ENCODE data around the gene EBF3. TPM values are rescaled to one million over a fixed set of nuclear protein-coding genes. Genes with fewer than 3 reads are reported as not detected.

The EBF3 gene
- total RNA-seq, 1 experiment from 2014 or later: 0.64 TPM

DNA sequence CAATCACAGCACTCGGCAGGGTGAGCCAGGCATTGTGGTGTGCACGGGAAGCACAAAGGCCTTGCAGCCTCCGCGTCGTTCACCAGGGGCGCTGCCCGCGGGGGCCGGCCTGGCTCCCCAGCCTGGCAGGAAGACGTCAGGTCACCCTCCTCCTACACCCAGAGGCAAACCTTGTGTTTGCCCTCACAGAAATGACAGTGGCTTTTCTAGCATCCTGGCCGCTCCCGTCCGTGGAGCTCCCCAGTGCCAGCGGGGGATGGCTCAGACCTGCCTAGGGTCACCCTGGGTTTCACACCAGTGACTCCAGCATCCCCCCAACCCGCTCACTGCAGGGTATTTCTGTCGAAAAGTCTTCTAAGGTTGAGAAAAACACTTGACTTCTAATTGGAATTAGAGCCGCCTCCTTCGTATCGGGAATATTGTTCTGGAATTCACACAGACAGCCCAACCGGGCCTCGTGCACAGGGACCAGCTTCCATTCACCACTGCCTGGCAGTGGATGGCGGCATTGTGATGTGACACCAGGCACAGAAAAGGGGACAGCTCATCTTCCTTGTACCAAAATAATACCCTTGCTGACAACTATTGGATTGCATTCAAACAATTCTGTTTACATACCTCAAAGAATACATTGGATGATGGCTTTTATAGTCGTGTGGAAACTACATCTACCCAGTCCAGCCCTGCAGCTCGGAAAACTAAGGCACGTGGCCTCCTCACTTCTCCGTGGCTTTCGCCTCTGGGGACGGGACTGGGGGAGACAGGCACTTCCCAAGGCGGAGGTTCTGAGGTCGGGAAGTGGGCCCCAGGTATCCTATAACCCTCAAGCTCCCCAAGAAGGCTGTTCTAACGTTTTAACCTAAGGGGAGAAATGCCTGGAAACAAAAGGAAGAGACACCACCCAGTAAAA, 109.0 kb downstream of the EBF3 start:
- intact Hi-C loops (cut with micrococcal nuclease; ENCODE audit: unreplicated experiment) (no loop called here), in situ Hi-C loops (cut with HindIII; ENCODE audit: low pct_unique_long_range_greater_than_20kb, low sequenced_read_pairs) (no loop called here)
- H3K4me1 ChIP-seq (ENCODE audit: control insufficient read depth, insufficient read depth, low read length): no peaks in the 10 kb centered on the region
- POLR2A ChIA-PET: no interaction called here
- no TSS peak for BruUV-seq (replicated peaks)
- TF ChIP-seq, protein P1, sequence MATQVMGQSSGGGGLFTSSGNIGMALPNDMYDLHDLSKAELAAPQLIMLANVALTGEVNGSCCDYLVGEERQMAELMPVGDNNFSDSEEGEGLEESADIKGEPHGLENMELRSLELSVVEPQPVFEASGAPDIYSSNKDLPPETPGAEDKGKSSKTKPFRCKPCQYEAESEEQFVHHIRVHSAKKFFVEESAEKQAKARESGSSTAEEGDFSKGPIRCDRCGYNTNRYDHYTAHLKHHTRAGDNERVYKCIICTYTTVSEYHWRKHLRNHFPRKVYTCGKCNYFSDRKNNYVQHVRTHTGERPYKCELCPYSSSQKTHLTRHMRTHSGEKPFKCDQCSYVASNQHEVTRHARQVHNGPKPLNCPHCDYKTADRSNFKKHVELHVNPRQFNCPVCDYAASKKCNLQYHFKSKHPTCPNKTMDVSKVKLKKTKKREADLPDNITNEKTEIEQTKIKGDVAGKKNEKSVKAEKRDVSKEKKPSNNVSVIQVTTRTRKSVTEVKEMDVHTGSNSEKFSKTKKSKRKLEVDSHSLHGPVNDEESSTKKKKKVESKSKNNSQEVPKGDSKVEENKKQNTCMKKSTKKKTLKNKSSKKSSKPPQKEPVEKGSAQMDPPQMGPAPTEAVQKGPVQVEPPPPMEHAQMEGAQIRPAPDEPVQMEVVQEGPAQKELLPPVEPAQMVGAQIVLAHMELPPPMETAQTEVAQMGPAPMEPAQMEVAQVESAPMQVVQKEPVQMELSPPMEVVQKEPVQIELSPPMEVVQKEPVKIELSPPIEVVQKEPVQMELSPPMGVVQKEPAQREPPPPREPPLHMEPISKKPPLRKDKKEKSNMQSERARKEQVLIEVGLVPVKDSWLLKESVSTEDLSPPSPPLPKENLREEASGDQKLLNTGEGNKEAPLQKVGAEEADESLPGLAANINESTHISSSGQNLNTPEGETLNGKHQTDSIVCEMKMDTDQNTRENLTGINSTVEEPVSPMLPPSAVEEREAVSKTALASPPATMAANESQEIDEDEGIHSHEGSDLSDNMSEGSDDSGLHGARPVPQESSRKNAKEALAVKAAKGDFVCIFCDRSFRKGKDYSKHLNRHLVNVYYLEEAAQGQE (IDR thresholded peaks at IDR 0.05; ENCODE audit: insufficient read depth in 1 of 2, low read depth in 2 of 2, low read length in 1 of 2): no peak
- TF ChIP-seq POLR2AphosphoS5 (IDR thresholded peaks at IDR 0.05; ENCODE audit: low read depth, low read length) (no peak), TCF7L2 (IDR thresholded peaks at IDR 0.05; ENCODE audit: low read depth, low read length) (no peak), SIN3A (IDR thresholded peaks at IDR 0.05; ENCODE audit: borderline replicate concordance, insufficient read depth, low read depth, low read length) (no peak)
- TF ChIP-seq, protein P2, sequence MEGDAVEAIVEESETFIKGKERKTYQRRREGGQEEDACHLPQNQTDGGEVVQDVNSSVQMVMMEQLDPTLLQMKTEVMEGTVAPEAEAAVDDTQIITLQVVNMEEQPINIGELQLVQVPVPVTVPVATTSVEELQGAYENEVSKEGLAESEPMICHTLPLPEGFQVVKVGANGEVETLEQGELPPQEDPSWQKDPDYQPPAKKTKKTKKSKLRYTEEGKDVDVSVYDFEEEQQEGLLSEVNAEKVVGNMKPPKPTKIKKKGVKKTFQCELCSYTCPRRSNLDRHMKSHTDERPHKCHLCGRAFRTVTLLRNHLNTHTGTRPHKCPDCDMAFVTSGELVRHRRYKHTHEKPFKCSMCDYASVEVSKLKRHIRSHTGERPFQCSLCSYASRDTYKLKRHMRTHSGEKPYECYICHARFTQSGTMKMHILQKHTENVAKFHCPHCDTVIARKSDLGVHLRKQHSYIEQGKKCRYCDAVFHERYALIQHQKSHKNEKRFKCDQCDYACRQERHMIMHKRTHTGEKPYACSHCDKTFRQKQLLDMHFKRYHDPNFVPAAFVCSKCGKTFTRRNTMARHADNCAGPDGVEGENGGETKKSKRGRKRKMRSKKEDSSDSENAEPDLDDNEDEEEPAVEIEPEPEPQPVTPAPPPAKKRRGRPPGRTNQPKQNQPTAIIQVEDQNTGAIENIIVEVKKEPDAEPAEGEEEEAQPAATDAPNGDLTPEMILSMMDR (IDR thresholded peaks at IDR 0.05): no peak
- no peak for ATAC-seq
- peaks cover 2% of the 10 kb centered on the region; the same call in 1 of the 2 replicates for H3K36me3 ChIP-seq (ENCODE audit: control insufficient read depth, insufficient read depth, low read length)
- DNase-seq (ENCODE audit: low read depth, low spot score): no peak
- CTCF ChIA-PET: no interaction called here
- no peaks in the 10 kb centered on the region; the same call in 1 of the 2 replicates for H3K27me3 ChIP-seq (ENCODE audit: control insufficient read depth, insufficient read depth, low read length)
- no peak overlapping the region for H3K4me3 ChIP-seq (ENCODE audit: low read depth in 2 of 2, low read length in 2 of 2)
- H3K9me3 ChIP-seq (ENCODE audit: control insufficient read depth, insufficient read depth, low read depth, low read length): no peaks in the 10 kb centered on the region
- no peak overlapping the region for H3K27ac ChIP-seq (ENCODE audit: low read length)

DNA sequence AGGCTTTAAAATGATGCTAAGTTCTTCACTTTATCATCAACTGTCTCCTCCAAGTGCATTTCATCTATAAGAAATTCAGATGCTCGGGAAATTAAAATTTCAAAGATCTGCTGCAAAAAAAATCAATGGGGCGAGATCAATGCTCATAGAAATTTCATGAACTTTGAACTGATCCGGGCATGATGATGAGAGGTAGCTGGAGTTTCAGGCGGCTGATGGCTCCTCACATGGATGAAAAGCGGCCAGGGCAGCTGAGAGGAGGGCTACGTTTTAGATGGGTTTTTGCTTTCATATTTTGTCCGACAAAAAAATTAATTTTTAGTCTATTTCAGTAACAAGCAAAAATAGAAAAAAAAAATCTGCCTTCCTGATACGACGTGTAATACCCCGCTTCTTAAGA, 109.9 kb downstream of the EBF3 start:
- intact Hi-C loops (cut with micrococcal nuclease; ENCODE audit: unreplicated experiment): no loop called here
- Histone ChIP-seq H3K4me1 (ENCODE audit: control insufficient read depth, insufficient read depth, low read length) (no peaks in the 10 kb centered on the region), H3K27ac (ENCODE audit: low read length) (no peak overlapping the region), H3K27me3 (ENCODE audit: control insufficient read depth, insufficient read depth, low read length) (no peaks in the 10 kb centered on the region; the same call in 1 of the 2 replicates), H3K9me3 (ENCODE audit: control insufficient read depth, insufficient read depth, low read depth, low read length) (no peaks in the 10 kb centered on the region), H3K4me3 (ENCODE audit: low read depth in 2 of 2, low read length in 2 of 2) (no peak overlapping the region), H3K36me3 (ENCODE audit: control insufficient read depth, insufficient read depth, low read length) (peaks cover 2% of the 10 kb centered on the region; the same call in 1 of the 2 replicates)
- POLR2A ChIA-PET: no interaction called here
- in situ Hi-C loops (cut with HindIII; ENCODE audit: low pct_unique_long_range_greater_than_20kb, low sequenced_read_pairs): no loop called here
- CTCF ChIA-PET: no interaction called here
- ATAC-seq: no peak
- TF ChIP-seq SIN3A (IDR thresholded peaks at IDR 0.05; ENCODE audit: borderline replicate concordance, insufficient read depth, low read depth, low read length) (no peak), POLR2AphosphoS5 (IDR thresholded peaks at IDR 0.05; ENCODE audit: low read depth, low read length) (no peak), TCF7L2 (IDR thresholded peaks at IDR 0.05; ENCODE audit: low read depth, low read length) (no peak)
- TF ChIP-seq, protein P2 (IDR thresholded peaks at IDR 0.05): no peak
- TF ChIP-seq, protein P1 (IDR thresholded peaks at IDR 0.05; ENCODE audit: insufficient read depth in 1 of 2, low read depth in 2 of 2, low read length in 1 of 2): no peak
- no peak for DNase-seq (ENCODE audit: low read depth, low spot score)
- no TSS peak for BruUV-seq (replicated peaks)
